ENCODE data around the gene GINS3. TPM values are rescaled to one million over a fixed set of nuclear protein-coding genes. Genes with fewer than 3 reads are reported as not detected.

Gene GINS3
- total and polyA plus RNA-seq, 11 donors, result 3.9 to 20.2 (median 7.1) TPM

GRCh38 chr16:58367252-58367651, 25.0 kb upstream of the GINS3 start:
- H3K4me3 ChIP-seq, result no peak overlapping the region
- no peaks in the 10 kb centered on the region for H3K27me3 ChIP-seq
- TF ChIP-seq CTCF (IDR thresholded peaks at IDR 0.05) (no peak), POLR2A (IDR thresholded peaks at IDR 0.05) (no peak)
- intact Hi-C loops (cut with DNase I), result no loop called here
- 86 to 95% (median 94%) methylated on average over 2 of the region's 2 CpGs for WGBS, 4 donors
- H3K4me1 ChIP-seq, result no peaks in the 10 kb centered on the region
- H3K9me3 ChIP-seq, result peaks cover 0 to 8% (median 0%) of the 10 kb centered on the region in 12 donors
- H3K36me3 ChIP-seq, result no peaks in the 10 kb centered on the region
- H3K27ac ChIP-seq, result no peak overlapping the region
- DNase-seq (no peak), ATAC-seq (no peak)

- ATAC-seq (no peak), DNase-seq (no peak)
- no peaks in the 10 kb centered on the region for H3K36me3 ChIP-seq
- H3K4me1 ChIP-seq, result no peaks in the 10 kb centered on the region
- no peak overlapping the region for H3K27ac ChIP-seq
- H3K9me3 ChIP-seq, result peaks cover 0 to 8% (median 0%) of the 10 kb centered on the region in 12 donors
- intact Hi-C loops (cut with DNase I), result no loop called here
- WGBS, 4 donors, result 94 to 97% (median 95%) methylated on average over 2 of the region's 2 CpGs
- TF ChIP-seq CTCF (IDR thresholded peaks at IDR 0.05) (no peak), POLR2A (IDR thresholded peaks at IDR 0.05) (no peak)
- no peak overlapping the region for H3K4me3 ChIP-seq
- H3K27me3 ChIP-seq, result no peaks in the 10 kb centered on the region
These were observed 20.4 kb upstream of the GINS3 start for GRCh38 chr16:58371841-58372240.

- Histone ChIP-seq H3K27ac (no peak overlapping the region), H3K9me3 (peaks cover 0 to 8% (median 0%) of the 10 kb centered on the region in 12 donors), H3K4me1 (peaks cover 0 to 10% (median 0%) of the 10 kb centered on the region in 12 donors), H3K36me3 (no peaks in the 10 kb centered on the region), H3K4me3 (no peak overlapping the region), H3K27me3 (no peaks in the 10 kb centered on the region)
- no peak for ATAC-seq
- no peak for DNase-seq
- TF ChIP-seq POLR2A (IDR thresholded peaks at IDR 0.05), result no peak
- no peak for TF ChIP-seq CTCF (IDR thresholded peaks at IDR 0.05)
- intact Hi-C loops (cut with DNase I), result no loop called here
These were observed 16.9 kb upstream of the GINS3 start for GRCh38 chr16:58375386-58375785.

- no peak overlapping the region for H3K27ac ChIP-seq
- H3K4me3 ChIP-seq, result no peak overlapping the region
- H3K27me3 ChIP-seq, result no peaks in the 10 kb centered on the region
- H3K4me1 ChIP-seq, result peaks cover 0 to 10% (median 0%) of the 10 kb centered on the region in 12 donors
- no peak for TF ChIP-seq POLR2A (IDR thresholded peaks at IDR 0.05)
- no peak for TF ChIP-seq CTCF (IDR thresholded peaks at IDR 0.05)
- no peaks in the 10 kb centered on the region for H3K9me3 ChIP-seq
- no peak for DNase-seq
- intact Hi-C loops (cut with DNase I), result no loop called here
- WGBS, 4 donors, result 33 to 39% (median 38%) methylated on average over 4 of the region's 4 CpGs
- no peak for ATAC-seq
- H3K36me3 ChIP-seq, result no peaks in the 10 kb centered on the region
These were observed 14.3 kb upstream of the GINS3 start for GRCh38 chr16:58377932-58378331.

Measured in heart left ventricle (tissue), 16 donors.